Mesendoderm (in vitro differentiated cells): ENCODE measurements around the gene OR2B2.

Experiments used
- DNase-seq: peaks from one replicate; pipeline ENCODE4 v3.0.0; 2013
- H2AK5ac ChIP-seq: 2 replicates; pipeline ENCODE4 v1.6.1; 2013; ENCODE audit warnings: low read length, inconsistent platforms
- H2BK120ac ChIP-seq: 2 replicates; pipeline ENCODE4 v1.6.1; 2013; ENCODE audit warnings: low read depth, mild to moderate bottlenecking, low read length, moderate library complexity, mixed read lengths
- H2BK15ac ChIP-seq: replicated peaks from 2 replicates; pipeline ENCODE4 v1.6.1; 2013; ENCODE audit warnings: low read depth, mild to moderate bottlenecking, moderate library complexity
- H2BK5ac ChIP-seq: 2 replicates; pipeline ENCODE4 v1.6.1; 2013; ENCODE audit warnings: low read length, inconsistent platforms
- H3K18ac ChIP-seq: 2 replicates; pipeline ENCODE4 v1.6.1; 2013; ENCODE audit warnings: mild to moderate bottlenecking, low read length, mixed read lengths
- H3K23ac ChIP-seq: one replicate; pipeline ENCODE4 v1.6.1; 2013; ENCODE audit warnings: low read length
- H3K27ac ChIP-seq: 2 replicates; pipeline ENCODE4 v1.5.1; 2013; ENCODE audit warnings: low read depth, mild to moderate bottlenecking, inconsistent platforms, low read length, moderate library complexity
- H3K27me3 ChIP-seq: 2 replicates; pipeline ENCODE4 v1.6.1; 2013; ENCODE audit warnings: low read length, control low read depth, mild to moderate bottlenecking, inconsistent platforms; ENCODE audit not compliant: insufficient read depth, poor library complexity
- H3K36me3 ChIP-seq: 2 replicates; pipeline ENCODE4 v1.6.1; 2013; ENCODE audit warnings: low read length, inconsistent platforms; ENCODE audit not compliant: control insufficient read depth, insufficient read depth
- H3K4ac ChIP-seq: one replicate; pipeline ENCODE4 v1.6.1; 2013; ENCODE audit warnings: low read depth, mild to moderate bottlenecking, low read length, moderate library complexity
- H3K4me1 ChIP-seq: 2 replicates; pipeline ENCODE4 v1.6.1; 2013; ENCODE audit warnings: low read depth, low read length, inconsistent platforms; ENCODE audit not compliant: control insufficient read depth
- H3K4me2 ChIP-seq: 2 replicates; pipeline ENCODE4 v1.6.1; 2013; ENCODE audit warnings: low read length
- H3K4me3 ChIP-seq: 2 replicates; pipeline ENCODE4 v1.5.1; 2013; ENCODE audit warnings: mild to moderate bottlenecking, low read length
- H3K56ac ChIP-seq: one replicate; pipeline ENCODE4 v1.6.1; 2013; ENCODE audit warnings: low read length
- H3K79me1 ChIP-seq: 2 replicates; pipeline ENCODE4 v1.6.1; 2013; ENCODE audit warnings: low read length, inconsistent platforms
- H3K79me2 ChIP-seq: 2 replicates; pipeline ENCODE4 v1.6.1; 2013; ENCODE audit warnings: mild to moderate bottlenecking, low read length; ENCODE audit not compliant: control insufficient read depth, insufficient read depth
- H3K9ac ChIP-seq: 2 replicates; pipeline ENCODE4 v1.6.1; 2013; ENCODE audit warnings: low read length, inconsistent platforms
- H4K5ac ChIP-seq: one replicate; pipeline ENCODE4 v1.6.1; 2013; ENCODE audit warnings: low read length
- H4K8ac ChIP-seq: one replicate; pipeline ENCODE4 v1.6.1; 2013; ENCODE audit warnings: low read depth, mild to moderate bottlenecking, control low read depth, low read length, moderate library complexity
- WGBS: extraction: QIAGEN DNeasy Blood & Tissue Kit; methylation state at CpG from one replicate; pipeline ENCODE4 v1.1.7; 2013; ENCODE audit warnings: low lambda C conversion rate, missing lambda C conversion rate; ENCODE audit not compliant: insufficient coverage; ENCODE audit errors: extremely low coverage; 5-methylcytosine and 5-hydroxymethylcytosine counted together

Gene OR2B2

DNA sequence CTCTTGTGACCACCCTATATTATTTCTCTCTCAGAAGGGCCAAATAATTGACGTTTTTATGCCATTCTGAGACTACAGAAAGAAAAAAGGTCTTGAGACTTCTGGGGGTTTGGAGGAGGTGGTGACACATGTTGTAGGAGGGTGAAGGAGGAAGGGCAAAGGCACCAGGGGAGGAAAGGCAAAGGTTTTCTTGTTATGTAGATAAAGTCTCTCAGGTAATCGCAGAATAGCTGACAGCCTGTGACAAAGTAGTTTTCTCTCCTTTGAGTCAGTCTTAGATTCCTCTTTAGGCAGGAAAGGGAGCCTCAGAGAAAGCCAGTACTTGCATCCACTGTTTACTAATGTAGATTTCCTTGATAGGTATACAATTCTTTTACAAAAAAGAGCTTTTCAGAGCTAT lies 23.6 kb downstream of the OR2B2 start:
- Histone ChIP-seq H3K56ac (peak overlapping the region; percentile 67), H3K18ac (peak overlapping the region; percentile 70), H2BK5ac (no peak overlapping the region), H3K4me2 (no peak overlapping the region), H2BK120ac (no peak overlapping the region), H4K5ac (no peak overlapping the region), H3K4me1 (peaks cover 5% of the 10 kb centered on the region), H2BK15ac (peak overlapping the region; percentile 85), H3K27me3 (no peaks in the 10 kb centered on the region), H3K9ac (peak overlapping the region; percentile 78), H3K27ac (peak overlapping the region; percentile 5), H4K8ac (no peak overlapping the region), H3K4me3 (no peak overlapping the region), H3K4ac (no peak overlapping the region), H3K23ac (no peak overlapping the region), H3K36me3 (no peaks in the 10 kb centered on the region), H2AK5ac (no peak overlapping the region), H3K79me2 (no peaks in the 10 kb centered on the region), H3K79me1 (no peaks in the 10 kb centered on the region)
- peak; percentile 67 for DNase-seq
- no CpG with 5 or more reads among the region's 2 CpGs for WGBS

DNA sequence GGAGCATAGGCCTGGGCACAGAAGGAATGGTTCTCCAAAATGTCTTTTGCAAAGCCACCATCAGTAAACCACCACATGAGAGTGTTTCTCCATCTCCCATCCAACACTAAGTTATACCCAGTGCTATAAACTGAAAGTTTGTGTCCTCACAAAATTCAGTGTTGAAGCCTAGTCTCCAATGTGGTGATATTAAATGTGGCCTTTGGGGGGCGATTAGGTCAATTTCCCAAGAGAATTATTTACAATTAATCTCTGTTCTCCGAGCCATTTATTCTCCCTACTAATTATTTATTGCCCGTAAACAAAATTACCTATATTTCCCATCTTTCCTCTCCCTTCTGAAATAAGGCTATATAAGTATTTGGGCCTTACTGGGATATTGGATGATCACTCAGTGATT lies 26.1 kb downstream of the OR2B2 start:
- DNase-seq, result no peak
- Histone ChIP-seq H2AK5ac (no peak overlapping the region), H3K4ac (no peak overlapping the region), H3K27me3 (no peaks in the 10 kb centered on the region), H3K4me3 (no peak overlapping the region), H2BK120ac (no peak overlapping the region), H3K4me1 (peaks cover 5% of the 10 kb centered on the region), H3K79me1 (no peaks in the 10 kb centered on the region), H3K4me2 (no peak overlapping the region), H2BK5ac (no peak overlapping the region), H3K36me3 (no peaks in the 10 kb centered on the region), H4K8ac (no peak overlapping the region), H3K79me2 (no peaks in the 10 kb centered on the region), H3K23ac (no peak overlapping the region), H3K56ac (no peak overlapping the region), H3K18ac (no peak overlapping the region), H2BK15ac (no peak overlapping the region), H3K27ac (no peak overlapping the region), H3K9ac (no peak overlapping the region), H4K5ac (no peak overlapping the region)
- no CpG with 5 or more reads among the region's 3 CpGs for WGBS

DNA sequence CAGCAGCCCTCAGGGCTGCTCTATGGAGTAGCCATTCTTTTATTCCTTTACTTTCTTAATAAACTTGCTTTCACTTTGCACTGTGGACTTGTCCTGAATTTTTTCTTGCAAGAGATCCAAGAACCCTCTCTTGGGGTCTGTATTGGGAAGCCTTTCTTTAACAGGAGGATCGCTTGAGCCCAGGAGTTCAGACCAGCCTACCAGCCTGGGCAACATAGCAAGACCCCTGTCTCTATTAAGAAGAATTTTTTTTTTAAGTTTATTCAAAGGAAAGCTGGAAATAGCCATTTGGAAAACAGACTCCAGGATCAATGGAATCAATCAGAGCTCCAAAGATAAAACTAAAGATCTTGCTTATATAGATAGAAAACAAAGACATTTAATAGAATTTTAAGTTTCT lies 29.1 kb downstream of the OR2B2 start:
- no peaks in the 10 kb centered on the region for H3K4me1 ChIP-seq
- H2AK5ac ChIP-seq, result no peak overlapping the region
- H3K9ac ChIP-seq, result no peak overlapping the region
- no peak overlapping the region for H4K5ac ChIP-seq
- no peak overlapping the region for H3K23ac ChIP-seq
- no peak overlapping the region for H2BK5ac ChIP-seq
- H3K4me2 ChIP-seq, result no peak overlapping the region
- H3K4me3 ChIP-seq, result no peak overlapping the region
- no CpG with 5 or more reads among the region's 1 CpG for WGBS
- DNase-seq, result no peak
- H3K4ac ChIP-seq, result peak overlapping the region; percentile 36
- no peak overlapping the region for H2BK120ac ChIP-seq
- H3K79me2 ChIP-seq, result no peaks in the 10 kb centered on the region
- H4K8ac ChIP-seq, result no peak overlapping the region
- H3K79me1 ChIP-seq, result no peaks in the 10 kb centered on the region
- H2BK15ac ChIP-seq, result no peak overlapping the region
- H3K18ac ChIP-seq, result no peak overlapping the region
- H3K27me3 ChIP-seq, result no peaks in the 10 kb centered on the region
- no peak overlapping the region for H3K27ac ChIP-seq
- no peak overlapping the region for H3K56ac ChIP-seq
- no peaks in the 10 kb centered on the region for H3K36me3 ChIP-seq

DNA sequence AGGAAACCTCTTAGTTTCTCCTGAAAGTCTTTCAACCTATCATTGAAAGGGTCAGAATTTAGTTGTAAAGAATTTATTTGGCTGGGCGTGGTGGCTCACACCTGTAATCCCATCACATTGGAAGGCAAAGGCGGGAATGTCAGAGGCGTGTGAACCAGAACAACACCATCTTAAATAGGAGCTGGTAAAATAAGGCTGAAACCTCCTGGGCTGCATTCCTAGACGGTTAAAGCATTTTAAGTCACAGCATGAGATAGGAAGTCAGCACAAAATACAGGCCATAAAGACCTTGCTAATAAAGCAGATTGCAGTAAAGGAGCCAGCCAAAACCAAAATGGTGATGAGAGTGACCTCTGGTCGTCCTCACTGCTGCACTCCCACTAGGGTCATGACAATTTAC lies 29.6 kb downstream of the OR2B2 start:
- H3K4me1 ChIP-seq, result no peaks in the 10 kb centered on the region
- no peak overlapping the region for H2BK5ac ChIP-seq
- H3K36me3 ChIP-seq, result no peaks in the 10 kb centered on the region
- no peak overlapping the region for H3K18ac ChIP-seq
- H2AK5ac ChIP-seq, result no peak overlapping the region
- no peak overlapping the region for H3K56ac ChIP-seq
- H3K23ac ChIP-seq, result no peak overlapping the region
- DNase-seq, result peak; percentile 94
- H3K79me2 ChIP-seq, result no peaks in the 10 kb centered on the region
- no CpG with 5 or more reads among the region's 5 CpGs for WGBS
- H4K8ac ChIP-seq, result no peak overlapping the region
- no peak overlapping the region for H3K4me3 ChIP-seq
- no peak overlapping the region for H2BK15ac ChIP-seq
- H3K27me3 ChIP-seq, result no peaks in the 10 kb centered on the region
- H3K79me1 ChIP-seq, result no peaks in the 10 kb centered on the region
- peak overlapping the region; percentile 90 for H3K4ac ChIP-seq
- H2BK120ac ChIP-seq, result no peak overlapping the region
- H3K27ac ChIP-seq, result peak overlapping the region; percentile 81
- H3K4me2 ChIP-seq, result no peak overlapping the region
- H3K9ac ChIP-seq, result no peak overlapping the region
- no peak overlapping the region for H4K5ac ChIP-seq

DNA sequence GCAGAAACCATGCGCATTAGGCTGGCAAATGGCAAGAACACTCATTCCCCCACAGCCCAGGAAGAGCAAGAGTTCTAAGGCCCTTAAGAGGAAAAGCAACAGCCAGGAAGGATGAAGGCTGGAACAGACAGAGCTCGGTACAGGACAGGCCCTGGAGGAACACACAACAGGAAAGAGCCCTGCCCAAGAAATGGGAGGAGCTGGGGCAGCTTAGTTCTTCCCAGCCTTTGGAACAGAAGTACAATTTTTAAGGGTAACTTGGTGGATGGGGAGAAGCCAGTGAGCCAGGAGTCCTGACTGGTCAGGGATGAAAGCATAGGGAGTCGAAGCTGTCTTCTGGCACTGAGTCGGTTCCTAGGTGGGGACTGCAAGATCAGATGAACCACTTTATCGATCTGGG lies 32.4 kb downstream of the OR2B2 start:
- Histone ChIP-seq H3K9ac (no peak overlapping the region), H4K5ac (peak overlapping the region; percentile 23), H2BK120ac (no peak overlapping the region), H3K4ac (no peak overlapping the region), H2AK5ac (no peak overlapping the region), H3K18ac (no peak overlapping the region), H4K8ac (no peak overlapping the region), H2BK15ac (no peak overlapping the region), H3K4me2 (no peak overlapping the region), H3K4me3 (no peak overlapping the region), H3K56ac (peak overlapping the region; percentile 42), H3K79me1 (no peaks in the 10 kb centered on the region), H3K4me1 (no peaks in the 10 kb centered on the region), H3K27ac (no peak overlapping the region), H3K27me3 (no peaks in the 10 kb centered on the region), H3K36me3 (no peaks in the 10 kb centered on the region), H3K23ac (no peak overlapping the region), H3K79me2 (no peaks in the 10 kb centered on the region), H2BK5ac (no peak overlapping the region)
- no peak for DNase-seq
- no CpG with 5 or more reads among the region's 5 CpGs for WGBS

DNA sequence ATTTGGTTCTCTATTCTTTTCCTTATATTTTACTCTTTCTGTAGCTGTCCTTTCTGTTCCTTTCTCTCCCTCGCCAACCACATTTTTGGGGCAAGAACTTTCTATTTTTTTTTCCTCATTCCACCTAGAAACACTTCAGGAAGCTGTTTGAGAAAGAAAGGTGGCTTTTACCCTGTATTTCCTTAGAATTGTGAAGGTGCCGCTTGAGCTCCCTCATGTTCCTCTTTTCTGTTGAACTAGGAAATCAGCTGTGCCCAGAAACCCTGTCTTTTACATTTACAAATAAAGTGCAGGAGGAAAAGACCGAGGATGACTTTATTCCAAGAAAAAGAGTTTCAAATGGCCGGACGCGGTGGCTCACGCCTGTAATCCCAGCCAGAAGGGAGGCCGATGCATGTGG lies 38.2 kb downstream of the OR2B2 start:
- Histone ChIP-seq H3K56ac (peak overlapping the region; percentile 77), H2BK5ac (peak overlapping the region; percentile 42), H3K4ac (peak overlapping the region; percentile 22), H3K79me1 (no peaks in the 10 kb centered on the region), H3K4me1 (peaks cover 2% of the 10 kb centered on the region), H3K79me2 (no peaks in the 10 kb centered on the region), H3K27ac (peak overlapping the region; percentile 74), H3K23ac (peak overlapping the region; percentile 15), H3K18ac (peak overlapping the region; percentile 95), H2AK5ac (peak overlapping the region; percentile 14), H3K36me3 (no peaks in the 10 kb centered on the region), H3K9ac (peak overlapping the region; percentile 62), H2BK15ac (peak overlapping the region; percentile 86), H2BK120ac (peak overlapping the region; percentile 91), H4K5ac (peak overlapping the region; percentile 8), H4K8ac (no peak overlapping the region), H3K4me3 (no peak overlapping the region), H3K4me2 (peak overlapping the region; percentile 6), H3K27me3 (no peaks in the 10 kb centered on the region)
- no CpG with 5 or more reads among the region's 8 CpGs for WGBS
- DNase-seq, result no peak
